OCI-LY1 (cell line): ENCODE data around the gene GAK.

Experiments used
- H2AFZ ChIP-seq: fragments of 200-600 bp; sonication (generic), shearing (Covaris generic); 2 replicates; pipeline ENCODE4 v1.6.0; 2014; ENCODE audit warnings: antibody characterized with exemption, mild to moderate bottlenecking, low read length
- H3F3A ChIP-seq: fragments of 200-600 bp; sonication (generic), shearing (Covaris generic); 2 replicates; pipeline ENCODE4 v1.6.0; 2014; ENCODE audit warnings: mild to moderate bottlenecking, antibody characterized with exemption, low read length, moderate library complexity; ENCODE audit not compliant: insufficient read depth
- H3K27ac ChIP-seq: fragments of 200-600 bp; sonication (generic); 2 replicates; pipeline ENCODE4 v1.5.1; 2014; ENCODE audit warnings: low read length, mixed run types, mild to moderate bottlenecking, low read depth; ENCODE audit not compliant: poor library complexity, severe bottlenecking
- H3K27me3 ChIP-seq: fragments of 200-600 bp; sonication (generic); 2 replicates; pipeline ENCODE4 v1.6.0; 2014; ENCODE audit warnings: antibody characterized with exemption, mild to moderate bottlenecking, low read length, moderate library complexity; ENCODE audit not compliant: insufficient read depth
- H3K36me3 ChIP-seq: fragments of 200-600 bp; sonication (generic); 2 replicates; pipeline ENCODE4 v1.6.1; 2014; ENCODE audit warnings: mild to moderate bottlenecking, antibody characterized with exemption, low read length, moderate library complexity, mixed read lengths; ENCODE audit not compliant: insufficient read depth
- H3K4me1 ChIP-seq: fragments of 200-600 bp; sonication (generic); 2 replicates; pipeline ENCODE4 v1.5.1; 2014; ENCODE audit warnings: mild to moderate bottlenecking, low read length, moderate library complexity; ENCODE audit not compliant: insufficient read depth, severe bottlenecking
- H3K4me2 ChIP-seq: fragments of 200-600 bp; sonication (generic), shearing (Covaris generic); 2 replicates; pipeline ENCODE4 v1.6.1; 2014; ENCODE audit warnings: low read length
- H3K4me3 ChIP-seq: fragments of 200-600 bp; sonication (generic); 2 replicates; pipeline ENCODE4 v1.5.1; 2014; ENCODE audit warnings: low read length, low read depth, mild to moderate bottlenecking, mixed read lengths; ENCODE audit not compliant: poor library complexity, severe bottlenecking
- H3K79me2 ChIP-seq: fragments of 200-600 bp; shearing (Covaris generic); 2 replicates; pipeline ENCODE4 v1.6.1; 2016; ENCODE audit warnings: mixed run types, low read length, mixed read lengths; ENCODE audit not compliant: insufficient read depth
- H3K9ac ChIP-seq: fragments of 200-600 bp; sonication (generic), shearing (Covaris generic); 2 replicates; pipeline ENCODE4 v1.6.1; 2014; ENCODE audit warnings: mild to moderate bottlenecking, low read length, mixed read lengths
- H3K9me2 ChIP-seq: fragments of 200-600 bp; sonication (generic), shearing (Covaris generic); 2 replicates; pipeline ENCODE4 v1.6.1; 2014; ENCODE audit warnings: low read depth, mild to moderate bottlenecking, low read length, mixed read lengths
- H3K9me3 ChIP-seq: fragments of 200-600 bp; shearing (Covaris generic); 2 replicates; pipeline ENCODE4 v1.6.1; 2014; ENCODE audit warnings: low read length, mixed read lengths
- H4K20me1 ChIP-seq: fragments of 200-600 bp; sonication (generic), shearing (Covaris generic); 2 replicates; pipeline ENCODE4 v1.6.0; 2016; ENCODE audit warnings: mild to moderate bottlenecking, low read length; ENCODE audit not compliant: insufficient read depth
- CTCF ChIP-seq: fragments of 200-600 bp; sonication (generic), shearing (Covaris generic); IDR thresholded peaks from 2 replicates; pipeline ENCODE4 v1.5.1; 2017; ENCODE audit warnings: mild to moderate bottlenecking, antibody characterized with exemption, low read length, moderate library complexity, mixed read lengths
- EZH2 ChIP-seq: fragments of 200-600 bp; sonication (generic), shearing (Covaris generic); IDR thresholded peaks from 2 replicates; pipeline ENCODE4 v1.8.0; 2017; ENCODE audit warnings: borderline replicate concordance, mixed run types, mild to moderate bottlenecking, antibody characterized with exemption, low read length, moderate library complexity, mixed read lengths

GAK gene

GRCh38 chr4:900073-900472, 32.0 kb downstream of the GAK start:
- Histone ChIP-seq H3K27me3 (no peaks in the 10 kb centered on the region), H3K4me1 (no peaks in the 10 kb centered on the region), H3K36me3 (no peaks in the 10 kb centered on the region), H2AFZ (no peak overlapping the region), H3K9ac (no peak overlapping the region), H3K9me3 (no peaks in the 10 kb centered on the region), H3F3A (no peaks in the 10 kb centered on the region), H3K4me3 (no peak overlapping the region), H3K79me2 (no peaks in the 10 kb centered on the region), H3K9me2 (no peaks in the 10 kb centered on the region), H4K20me1 (no peaks in the 10 kb centered on the region), H3K4me2 (no peak overlapping the region), H3K27ac (no peak overlapping the region)
- TF ChIP-seq CTCF (no peak), EZH2 (no peak)

DNA sequence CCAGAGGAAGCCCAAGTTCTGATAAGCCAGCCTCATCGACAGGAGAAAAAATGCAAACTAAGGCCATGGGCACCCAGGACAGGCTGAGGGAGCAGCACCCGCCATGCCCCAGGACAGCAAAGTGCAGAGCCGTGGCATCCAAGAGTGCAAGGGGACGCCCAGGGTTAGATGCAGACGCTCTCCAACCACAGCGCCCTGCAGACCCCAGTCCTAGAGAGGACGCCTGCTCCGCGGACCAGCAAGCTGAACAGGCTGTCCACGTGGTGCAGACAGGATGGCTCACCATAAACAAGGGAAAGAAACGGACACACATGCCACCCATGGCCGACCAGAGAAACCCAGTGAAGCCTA, 32.6 kb downstream of the GAK start:
- H3K9me3 ChIP-seq: no peaks in the 10 kb centered on the region
- H3K9ac ChIP-seq: no peak overlapping the region
- H3K36me3 ChIP-seq: no peaks in the 10 kb centered on the region

GRCh38 chr4:898869-899555, 33.1 kb downstream of the GAK start:
- TF ChIP-seq CTCF (no peak), EZH2 (no peak)
- no peaks in the 10 kb centered on the region for H3K27me3 ChIP-seq
- H3K27ac ChIP-seq: no peak overlapping the region
- no peak overlapping the region for H3K4me3 ChIP-seq
- H3F3A ChIP-seq: no peaks in the 10 kb centered on the region
- H4K20me1 ChIP-seq: no peaks in the 10 kb centered on the region
- no peaks in the 10 kb centered on the region for H3K9me3 ChIP-seq
- H2AFZ ChIP-seq: no peak overlapping the region
- no peaks in the 10 kb centered on the region for H3K9me2 ChIP-seq
- no peak overlapping the region for H3K9ac ChIP-seq
- H3K36me3 ChIP-seq: no peaks in the 10 kb centered on the region
- H3K79me2 ChIP-seq: no peaks in the 10 kb centered on the region
- H3K4me1 ChIP-seq: no peaks in the 10 kb centered on the region
- H3K4me2 ChIP-seq: no peak overlapping the region

More for the DNA sequence above, 32.6 kb downstream of the GAK start:
- no peak overlapping the region for H3K4me3 ChIP-seq
- no peak overlapping the region for H3K27ac ChIP-seq
- H4K20me1 ChIP-seq: no peaks in the 10 kb centered on the region
- no peak overlapping the region for H2AFZ ChIP-seq
- H3K79me2 ChIP-seq: no peaks in the 10 kb centered on the region
- no peaks in the 10 kb centered on the region for H3K4me1 ChIP-seq
- TF ChIP-seq EZH2 (no peak), CTCF (no peak)
- no peak overlapping the region for H3K4me2 ChIP-seq
- H3K27me3 ChIP-seq: no peaks in the 10 kb centered on the region
- no peaks in the 10 kb centered on the region for H3K9me2 ChIP-seq
- H3F3A ChIP-seq: no peaks in the 10 kb centered on the region
